ENCODE measurements around the gene ELF1.

ELF1 gene

DNA sequence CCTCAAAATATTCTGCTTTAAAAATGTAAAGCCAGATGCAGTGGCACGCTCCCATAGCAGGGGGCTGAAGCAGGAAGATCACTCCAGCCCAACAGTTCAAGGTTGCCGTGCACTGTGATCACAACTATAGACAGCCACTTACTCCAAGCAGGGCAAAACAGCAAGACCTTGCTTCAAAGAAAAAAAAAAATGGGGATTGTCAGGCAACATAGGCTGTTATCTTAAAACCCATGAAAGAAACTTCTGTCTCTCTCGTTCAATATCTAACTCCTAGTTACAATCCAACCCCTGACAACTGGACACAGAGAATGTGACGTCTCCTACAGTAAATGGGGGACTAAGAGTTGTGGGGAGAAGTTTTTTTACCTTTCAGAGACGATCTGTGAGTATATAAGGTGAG lies 17.4 kb downstream of the ELF1 start:
- no peak for DNase-seq (ENCODE audit: low spot score)
- TF ChIP-seq CTCF (IDR thresholded peaks at IDR 0.05; ENCODE audit: borderline replicate concordance, control extremely low read depth, extremely low read depth, insufficient read depth, missing control alignments): no peak
- in situ Hi-C loops (cut with MboI; ENCODE audit: low sequenced_read_pairs, unreplicated experiment): no loop called here

DNA sequence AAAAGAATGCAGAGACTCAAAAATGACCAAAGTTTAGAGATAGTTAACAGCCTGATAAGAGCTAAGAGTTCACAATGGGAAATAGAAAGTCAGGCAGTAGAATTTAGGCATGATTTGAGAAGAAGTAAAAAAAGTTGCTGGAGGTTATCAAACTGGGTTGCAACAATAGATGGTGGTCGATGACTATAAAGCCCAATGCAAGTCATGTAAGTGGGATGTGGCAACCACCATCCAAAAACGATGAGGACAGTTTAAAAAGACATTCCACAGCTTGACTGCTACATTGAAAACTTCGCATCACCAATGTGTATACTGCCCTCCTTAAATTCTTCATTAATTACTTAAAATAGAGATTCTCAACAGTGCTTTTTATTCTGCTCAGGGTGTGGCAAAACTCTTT lies 19.7 kb downstream of the ELF1 start:
- no peak for DNase-seq (ENCODE audit: low spot score)
- in situ Hi-C loops (cut with MboI; ENCODE audit: low sequenced_read_pairs, unreplicated experiment): no loop called here
- TF ChIP-seq CTCF (IDR thresholded peaks at IDR 0.05; ENCODE audit: borderline replicate concordance, control extremely low read depth, extremely low read depth, insufficient read depth, missing control alignments): no peak

- no peak for TF ChIP-seq CTCF (IDR thresholded peaks at IDR 0.05; ENCODE audit: borderline replicate concordance, control extremely low read depth, extremely low read depth, insufficient read depth, missing control alignments)
- in situ Hi-C loops (cut with MboI; ENCODE audit: low sequenced_read_pairs, unreplicated experiment): no loop called here
- DNase-seq (ENCODE audit: low spot score): no peak
These were observed 22.6 kb downstream of the ELF1 start for GRCh38 chr13:40996426-40997092.

- in situ Hi-C loops (cut with MboI; ENCODE audit: low sequenced_read_pairs, unreplicated experiment): no loop called here
- TF ChIP-seq CTCF (IDR thresholded peaks at IDR 0.05; ENCODE audit: borderline replicate concordance, control extremely low read depth, extremely low read depth, insufficient read depth, missing control alignments): no peak
- no peak for DNase-seq (ENCODE audit: low spot score)
These were observed 23.1 kb downstream of the ELF1 start for GRCh38 chr13:40995997-40996396.

- in situ Hi-C loops (cut with MboI; ENCODE audit: low sequenced_read_pairs, unreplicated experiment): no loop called here
- peak; percentile 42 for DNase-seq (ENCODE audit: low spot score)
These were observed 24.4 kb downstream of the ELF1 start for GRCh38 chr13:40994581-40995230.

DNA sequence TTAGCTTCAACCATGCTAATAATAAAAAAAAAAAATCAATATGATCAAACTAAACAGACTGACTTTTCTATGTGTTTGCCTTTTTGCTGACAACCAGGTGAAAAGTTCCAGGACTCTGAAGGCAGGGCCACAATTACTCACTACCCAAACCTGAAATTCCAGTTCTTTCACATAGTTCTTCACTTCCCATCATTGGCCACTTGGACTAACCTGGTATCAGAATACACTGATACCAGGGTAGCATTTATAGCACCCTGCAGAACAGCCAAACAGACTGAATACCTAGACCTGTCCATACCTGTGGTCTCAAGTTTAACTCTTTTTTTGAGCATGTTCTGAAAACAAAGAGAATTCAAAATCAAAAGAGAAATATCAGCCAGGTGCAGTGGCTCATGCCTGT lies 25.1 kb downstream of the ELF1 start:
- in situ Hi-C loops (cut with MboI; ENCODE audit: low sequenced_read_pairs, unreplicated experiment): no loop called here
- TF ChIP-seq CTCF (IDR thresholded peaks at IDR 0.05; ENCODE audit: borderline replicate concordance, control extremely low read depth, extremely low read depth, insufficient read depth, missing control alignments): no peak
- DNase-seq (ENCODE audit: low spot score): no peak

More at GRCh38 chr13:40994581-40995230, 24.4 kb downstream of the ELF1 start:
- TF ChIP-seq CTCF (IDR thresholded peaks at IDR 0.05; ENCODE audit: borderline replicate concordance, control extremely low read depth, extremely low read depth, insufficient read depth, missing control alignments): no peak

All from GM13976 (cell line).